Frontal cortex (tissue), 4 donors: ENCODE results near the gene TNNI2. TPM values are rescaled to one million over a fixed set of nuclear protein-coding genes. Genes with fewer than 3 reads are reported as not detected.
"Not testable (repeated sequence)": the region's sequence is repeated elsewhere in the genome, so short reads cannot be mapped to it uniquely, and the experiment has no call there.

Experiments used
- DNase-seq, 2 donors: peaks; one replicate each; pipeline ENCODE4 v3.0.0; 2012; ENCODE audit warnings: low spot score in 2 of 2
- FAIRE-seq: peaks from 2 replicates; lab custom pipeline; 2012; peaks lifted over from hg19 to GRCh38; lab: Jason Lieb, UNC
- total RNA-seq: library from RNA; depleted of rRNA; stranded (reverse); fragments of >200 nt; gene quantifications from one replicate; pipeline ENCODE4 v1.2.3, GENCODE V29; 2014
- donor health status: control.
- donor health status: control.
- donor health status: control.

TNNI2 gene
- total RNA-seq, result not detected

DNA sequence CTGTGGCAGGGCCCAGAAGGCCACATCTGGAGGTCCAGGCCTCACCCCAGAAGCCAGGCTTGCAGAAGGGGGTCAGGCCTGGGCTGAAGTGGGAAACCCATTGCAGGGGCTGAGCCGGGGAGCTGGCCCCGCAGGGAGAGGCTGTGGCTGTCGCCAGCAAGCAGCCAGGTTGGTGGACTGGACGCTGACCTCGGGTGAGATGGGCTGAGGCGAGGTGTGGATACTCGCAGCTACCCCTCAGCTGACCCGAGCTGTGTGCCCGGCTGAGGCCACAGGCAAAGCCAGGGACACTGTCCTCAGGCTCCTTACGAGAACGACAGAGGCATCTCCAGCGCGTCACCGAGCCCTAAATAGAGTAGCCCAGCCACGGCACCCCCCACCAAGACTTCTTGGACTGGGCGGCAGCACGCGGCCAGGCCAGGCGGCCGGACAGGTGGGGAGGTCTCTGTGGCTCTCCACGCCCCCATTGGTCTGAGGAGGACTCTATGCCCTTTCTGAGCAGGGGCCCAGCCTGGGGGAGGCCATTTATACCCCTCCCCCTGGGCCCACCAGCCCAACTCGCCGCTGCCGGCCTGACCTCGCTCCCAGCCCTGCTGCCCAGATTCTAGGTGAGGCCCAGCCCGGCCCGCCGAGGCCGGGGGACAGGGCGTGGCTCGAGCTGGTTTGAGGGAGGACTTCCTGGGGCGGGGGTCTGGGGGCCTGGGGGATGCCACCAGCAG, at the start of gene TNNI2:
Gene TNNI2, plus strand, starts transcription at position 556 of the 719 bp plus-strand sequence. CDS start 716 bp downstream, outside the sequence.
- DNase-seq (no peak), FAIRE-seq (no peak)

DNA sequence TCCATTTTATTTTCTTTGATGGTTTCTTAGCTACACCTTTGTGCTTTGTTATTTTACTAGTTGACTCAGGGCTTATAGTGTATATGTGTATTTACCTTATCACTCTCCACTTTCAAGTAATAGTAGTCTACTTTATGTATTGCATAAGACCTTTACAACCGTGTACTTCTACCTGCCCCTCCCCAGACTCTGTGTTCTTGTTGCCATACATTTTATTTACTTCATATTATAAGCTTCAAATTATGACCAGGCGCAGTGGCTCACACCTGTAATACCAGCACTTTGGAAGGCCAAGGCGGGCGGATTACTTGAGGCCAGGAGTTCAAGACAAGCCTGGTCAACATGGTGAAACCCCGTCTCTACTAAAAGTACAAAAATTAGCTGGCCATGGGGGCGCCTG, 46.9 kb upstream of the TNNI2 start:
- DNase-seq, result no peak

DNA sequence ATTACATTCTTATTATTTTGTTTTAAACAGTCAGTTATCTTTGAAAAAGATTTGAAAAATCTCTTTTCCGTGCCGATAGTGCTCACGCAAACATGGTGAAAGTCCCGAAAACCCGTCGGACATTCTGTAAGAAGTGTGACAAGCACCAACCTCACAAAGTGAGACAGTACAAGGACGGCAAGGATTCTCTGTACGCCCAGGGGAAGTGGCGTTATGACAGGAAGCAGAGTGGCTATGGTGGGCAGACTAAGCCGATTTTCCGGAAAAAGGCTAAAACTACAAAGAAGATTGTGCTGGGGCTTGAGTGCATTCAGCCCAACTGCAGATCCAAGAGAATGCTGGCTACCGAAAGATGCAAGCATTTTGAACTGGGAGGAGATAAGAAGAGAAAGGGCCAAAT, 46.3 kb upstream of the TNNI2 start:
- no peak for DNase-seq
- no peak for FAIRE-seq

More for the DNA sequence above, 46.9 kb upstream of the TNNI2 start:
- FAIRE-seq, result no peak

DNA sequence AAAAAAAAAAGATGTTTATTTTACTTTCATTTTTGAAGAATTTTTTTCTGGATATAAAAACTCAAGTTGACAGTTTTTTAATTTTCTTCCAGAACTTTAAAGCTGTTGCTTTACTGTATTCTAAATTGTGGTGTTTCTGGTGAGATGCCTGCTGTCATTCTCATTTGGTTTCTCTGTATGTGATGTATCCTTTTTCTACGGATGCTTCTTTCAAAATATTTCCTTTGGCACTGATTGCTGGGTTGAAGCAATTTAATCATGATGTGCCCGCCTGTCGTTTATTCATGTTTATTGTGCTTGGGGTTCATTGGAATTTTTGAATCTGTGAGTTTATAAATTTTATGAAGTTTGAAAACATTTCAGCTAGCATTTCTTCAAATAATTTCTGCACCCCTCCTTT, 45.7 kb upstream of the TNNI2 start:
- DNase-seq, result no peak
- no peak for FAIRE-seq

DNA sequence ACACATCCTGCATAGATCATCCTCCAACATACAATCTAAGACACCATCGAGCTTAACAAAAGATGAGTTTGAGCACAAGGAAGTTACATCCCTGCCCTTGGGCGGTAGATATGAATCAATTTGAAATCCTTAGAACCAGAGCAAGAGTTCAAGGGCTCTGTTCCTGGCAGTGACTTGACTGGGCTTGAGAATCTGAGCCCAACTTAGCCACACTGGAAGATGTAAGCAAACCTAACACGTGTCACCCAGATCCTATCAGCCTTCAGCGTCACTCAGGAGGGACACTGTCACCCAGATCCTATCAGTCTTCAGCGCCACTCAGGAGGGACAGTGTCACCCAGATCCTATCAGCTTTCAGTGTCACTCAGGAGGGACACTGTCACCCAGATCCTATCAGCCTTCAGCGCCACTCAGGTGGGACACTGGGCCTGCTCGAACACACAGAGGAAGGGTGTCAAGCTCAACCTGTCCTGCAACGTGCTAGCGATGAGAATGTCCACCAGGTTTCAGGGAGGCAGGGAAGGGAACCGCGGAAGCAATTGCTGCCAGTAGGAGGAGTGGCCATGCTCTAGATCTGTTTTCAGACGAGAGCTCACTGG, 42.3 kb upstream of the TNNI2 start:
- DNase-seq (no peak), FAIRE-seq (no peak)

DNA sequence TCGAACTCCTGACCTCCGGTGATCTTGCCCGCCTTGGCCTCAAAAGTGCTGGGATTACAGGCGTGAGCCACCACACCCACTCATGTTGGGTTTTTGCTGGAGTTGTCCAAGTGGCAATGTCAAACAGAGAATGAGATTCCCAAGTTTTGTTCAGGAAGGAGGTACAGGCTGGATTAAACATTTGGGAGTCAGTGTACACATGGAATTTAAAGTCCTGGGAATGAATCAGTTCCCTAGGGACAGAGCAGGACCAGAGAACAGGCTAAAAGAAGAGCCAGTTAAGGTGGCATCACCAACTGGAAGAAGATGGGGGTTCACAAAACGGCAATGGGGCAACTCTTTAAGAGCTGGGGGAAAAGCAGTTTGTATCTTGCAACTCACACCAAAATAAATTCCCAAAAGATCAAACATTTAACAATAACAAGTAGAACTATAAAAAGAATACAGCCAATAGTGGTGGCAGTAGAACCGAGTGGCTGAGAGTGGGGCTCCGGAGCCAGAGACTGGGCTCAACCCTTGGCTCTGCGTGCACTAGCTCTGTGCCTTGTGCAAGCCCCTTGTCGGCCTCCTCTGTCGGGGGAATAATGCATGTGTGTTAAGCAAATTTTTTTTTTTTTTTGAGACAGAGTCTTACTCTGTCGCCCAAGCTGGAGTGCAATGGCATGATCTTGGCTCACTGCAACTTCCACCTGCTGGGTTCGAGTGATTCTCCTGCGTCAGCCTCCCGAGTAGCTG, 41.2 kb upstream of the TNNI2 start:
- FAIRE-seq (no peak), DNase-seq (no peak)

DNA sequence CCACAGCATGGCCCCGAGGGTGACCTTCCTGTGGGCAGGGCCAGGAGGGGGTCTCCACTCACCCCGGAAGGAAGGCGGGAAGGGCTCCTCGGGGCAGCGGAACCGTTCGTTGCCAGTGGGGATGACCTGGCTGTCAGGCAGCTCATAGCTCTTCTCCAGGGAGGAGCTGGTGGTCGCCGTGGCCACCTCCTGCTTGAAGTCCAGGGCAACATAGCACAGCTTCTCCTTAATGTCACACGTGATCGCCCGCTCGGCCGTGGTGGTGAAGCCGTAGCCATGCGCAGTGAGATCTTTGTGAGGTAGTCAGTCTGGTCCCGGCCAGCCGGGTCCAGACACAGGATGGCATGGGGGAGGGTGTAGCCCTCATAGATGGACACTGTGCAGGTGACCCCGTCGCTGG, 35.5 kb upstream of the TNNI2 start:
- DNase-seq (no peak), FAIRE-seq (no peak)

DNA sequence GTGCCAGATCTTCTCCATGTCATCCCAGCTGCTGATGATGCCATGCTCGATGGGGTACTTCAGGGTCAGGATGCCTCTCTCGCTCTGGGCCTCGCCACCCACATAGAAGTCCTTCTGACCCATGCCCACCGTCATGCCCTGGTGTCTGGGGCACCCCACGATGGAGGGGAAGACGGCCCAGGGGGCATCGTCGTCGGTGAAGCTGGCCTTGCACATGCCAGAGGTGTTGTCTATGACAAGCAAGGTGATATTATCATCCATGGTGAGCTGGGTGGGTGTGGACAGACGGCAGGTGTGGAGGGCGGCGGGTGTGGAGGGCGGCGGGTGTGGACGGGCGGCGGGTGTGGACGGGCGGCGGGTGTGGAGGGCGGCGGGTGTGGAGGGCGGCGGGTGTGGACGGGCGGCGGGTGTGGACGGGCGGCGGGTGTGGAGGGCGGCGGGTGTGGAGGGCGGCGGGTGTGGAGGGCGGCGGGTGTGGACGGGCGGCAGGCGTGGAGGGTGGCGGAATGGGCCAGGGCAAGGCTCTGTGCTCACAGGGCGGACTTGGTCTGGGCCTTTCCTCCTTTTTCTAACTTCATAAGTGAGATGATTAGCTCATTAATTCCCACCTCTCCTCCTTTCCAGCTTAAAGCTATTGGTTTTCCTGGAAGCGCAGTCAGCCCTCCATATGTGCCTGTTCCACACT, 34.8 kb upstream of the TNNI2 start:
- DNase-seq, FAIRE-seq: not testable (repeated sequence)

DNA sequence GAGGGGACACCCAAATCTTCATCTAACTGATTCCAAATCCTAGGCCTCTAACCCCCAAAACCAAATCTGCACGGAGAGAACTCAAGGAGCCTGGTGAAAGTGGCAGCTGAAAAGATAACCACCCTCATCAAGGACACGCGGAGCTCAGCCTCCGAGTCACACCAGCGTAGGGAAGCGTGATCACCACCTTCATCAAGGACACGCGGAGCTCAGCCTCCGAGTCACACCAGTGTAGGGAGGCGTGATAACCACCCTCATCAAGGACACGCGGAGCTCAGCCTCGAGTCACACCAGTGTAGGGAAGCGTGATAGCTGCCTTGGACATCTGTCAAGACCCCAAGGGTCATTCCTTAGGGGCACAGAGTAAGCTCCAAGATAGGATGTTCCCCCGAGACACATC, 33.3 kb upstream of the TNNI2 start:
- DNase-seq (no peak), FAIRE-seq (no peak)

DNA sequence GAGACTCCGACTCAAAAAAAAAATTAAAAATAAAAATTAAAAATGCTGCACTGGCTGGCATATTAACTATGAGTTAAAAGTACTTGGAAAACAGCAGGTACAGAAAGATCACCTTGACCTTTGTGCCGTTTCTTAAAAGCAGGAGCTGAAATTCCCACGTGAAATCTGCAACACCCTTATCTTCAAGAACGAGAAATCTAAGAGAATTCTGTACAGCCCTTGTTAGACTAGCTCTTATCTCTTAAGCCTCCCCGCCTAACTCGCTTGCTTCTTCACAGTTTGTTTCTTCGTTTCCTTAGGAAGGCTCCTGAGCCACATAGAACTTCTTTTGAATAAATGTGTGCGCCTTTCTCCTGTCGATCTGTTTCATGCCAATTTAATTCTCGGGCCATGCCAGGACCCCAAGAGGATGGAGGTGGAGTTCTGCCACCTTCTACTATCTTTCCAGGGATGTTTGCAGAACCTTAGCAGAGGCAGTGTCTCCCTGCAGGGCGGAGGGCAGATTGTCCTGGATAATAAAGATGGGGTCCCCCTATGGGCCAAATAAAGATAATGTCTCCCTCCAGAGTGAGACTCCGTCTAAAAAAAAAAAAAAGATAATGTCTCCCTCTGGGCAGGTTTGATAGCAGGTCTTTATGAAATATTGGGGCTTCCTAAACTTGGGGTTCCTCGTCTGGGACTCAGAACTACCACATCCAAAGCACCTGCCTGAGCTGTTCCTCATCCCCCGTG, 31.4 kb upstream of the TNNI2 start:
- FAIRE-seq (no peak), DNase-seq (no peak)

DNA sequence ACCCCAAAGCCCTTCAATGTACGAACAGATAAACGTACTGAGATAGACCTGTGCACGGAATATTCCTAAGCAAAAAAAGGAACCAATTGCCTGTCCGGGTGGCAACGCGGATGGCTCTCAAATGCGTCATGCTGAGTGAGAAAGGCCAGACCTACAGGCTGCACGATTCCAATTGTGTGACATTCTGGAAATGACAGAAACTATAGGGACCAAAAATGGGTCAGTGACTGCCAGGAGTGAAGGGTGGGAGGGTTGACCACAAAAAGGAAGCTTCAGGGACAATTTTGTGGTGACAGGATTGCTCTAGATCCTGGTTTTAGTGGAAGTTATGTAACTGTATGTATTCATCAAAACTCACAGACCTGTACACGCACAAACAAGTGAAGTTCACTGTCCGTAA, 28.0 kb upstream of the TNNI2 start:
- no peak for FAIRE-seq
- no peak for DNase-seq

DNA sequence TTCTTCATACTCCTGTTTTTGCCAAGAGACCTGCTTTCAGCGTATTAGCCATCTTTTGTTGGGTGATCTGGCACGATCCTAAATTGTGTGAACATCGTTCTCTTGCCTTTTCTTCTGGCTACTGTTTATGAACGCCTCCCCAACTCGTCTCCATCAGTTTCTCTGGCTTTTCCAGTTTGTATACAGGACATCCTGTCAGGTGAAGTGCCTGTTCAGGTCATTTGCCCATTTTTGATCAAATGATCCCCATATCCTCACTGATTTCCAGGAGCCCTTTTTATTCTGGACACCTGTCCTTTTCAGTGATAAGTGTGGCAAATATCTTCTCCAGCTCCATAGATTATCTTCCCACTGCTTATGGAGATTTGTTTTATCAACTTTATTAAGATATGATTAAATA, 26.5 kb upstream of the TNNI2 start:
- DNase-seq (no peak), FAIRE-seq (no peak)

DNA sequence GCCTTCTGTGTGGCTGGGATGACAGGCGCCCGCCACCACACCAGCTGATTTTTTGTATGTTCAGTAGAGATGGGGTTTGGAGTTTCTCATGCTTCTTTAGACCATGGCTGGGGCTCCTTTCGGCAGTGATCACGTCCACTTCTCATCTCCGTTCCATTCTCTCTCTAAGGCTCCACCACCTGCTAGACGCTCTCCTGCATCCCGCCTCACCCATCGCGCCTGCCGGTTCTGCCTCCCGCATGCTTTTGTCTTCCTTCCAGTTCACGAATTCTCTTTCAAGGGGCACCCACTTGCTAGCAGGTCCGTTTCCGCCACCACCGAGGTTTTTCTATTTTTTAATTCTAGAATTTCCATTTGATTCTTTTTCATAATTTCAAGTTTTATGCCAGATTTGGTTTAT, 26.0 kb upstream of the TNNI2 start:
- FAIRE-seq, result no peak

DNA sequence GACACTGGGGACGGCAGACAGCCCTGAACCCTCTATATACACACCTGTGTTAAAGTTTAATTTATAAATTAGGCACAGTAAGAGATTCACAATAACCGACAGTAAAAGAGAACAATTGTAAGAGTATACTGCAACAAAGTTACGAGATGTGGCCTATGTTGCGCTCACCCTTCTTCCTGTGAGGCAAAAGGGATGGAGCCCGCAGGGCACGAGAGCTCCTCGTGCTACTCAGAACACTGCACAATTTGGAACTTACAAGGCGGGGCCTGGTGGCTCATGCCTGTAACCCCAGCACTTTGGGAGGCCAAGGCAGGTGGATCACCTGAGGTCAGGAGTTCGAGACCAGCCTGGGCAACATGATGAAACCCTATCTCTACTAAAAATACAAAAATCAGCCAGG, 25.4 kb upstream of the TNNI2 start:
- not testable (repeated sequence) for FAIRE-seq, DNase-seq

More for the DNA sequence above, 26.0 kb upstream of the TNNI2 start:
- no peak for DNase-seq

DNA sequence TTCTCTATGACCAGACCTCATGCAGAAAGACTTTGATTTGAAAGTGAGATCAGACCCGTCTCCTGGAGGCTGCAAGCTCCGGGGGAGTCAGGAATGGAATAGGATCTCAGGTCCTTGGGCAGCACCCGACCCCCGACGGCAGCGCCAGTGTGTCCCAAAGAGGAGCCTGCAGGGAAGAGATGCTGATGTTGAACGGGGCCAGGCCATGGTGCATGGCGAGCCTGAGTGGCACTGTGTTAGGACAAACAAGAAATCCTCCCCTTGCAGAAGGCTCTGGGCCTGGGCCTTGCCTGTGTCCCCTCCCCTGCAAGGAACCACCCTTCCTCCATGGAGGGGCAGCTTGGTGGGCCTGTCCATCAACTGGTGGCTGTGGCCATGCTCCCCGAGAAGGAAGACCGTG, 24.1 kb upstream of the TNNI2 start:
- DNase-seq (no peak), FAIRE-seq (no peak)

DNA sequence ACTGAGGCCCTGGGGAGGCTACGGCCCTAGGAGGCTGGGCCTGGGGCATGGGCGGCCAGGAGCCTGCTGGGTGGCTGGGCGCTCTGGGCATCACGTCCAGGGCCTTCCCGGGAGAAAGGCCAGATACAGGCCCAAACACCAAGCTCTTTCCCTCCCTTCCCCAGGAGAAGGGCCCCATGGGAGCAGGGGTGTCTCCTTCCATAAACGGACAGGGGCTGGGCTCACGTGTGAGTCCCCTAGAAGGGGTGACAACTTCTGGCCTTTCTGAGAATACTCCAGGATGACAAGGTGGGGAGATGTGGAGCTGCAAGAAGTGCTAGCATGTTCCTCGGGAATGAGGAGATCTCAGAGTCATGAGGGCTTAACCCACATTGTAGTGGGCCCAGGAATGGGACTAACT, 23.5 kb upstream of the TNNI2 start:
- no peak for FAIRE-seq
- no peak for DNase-seq

DNA sequence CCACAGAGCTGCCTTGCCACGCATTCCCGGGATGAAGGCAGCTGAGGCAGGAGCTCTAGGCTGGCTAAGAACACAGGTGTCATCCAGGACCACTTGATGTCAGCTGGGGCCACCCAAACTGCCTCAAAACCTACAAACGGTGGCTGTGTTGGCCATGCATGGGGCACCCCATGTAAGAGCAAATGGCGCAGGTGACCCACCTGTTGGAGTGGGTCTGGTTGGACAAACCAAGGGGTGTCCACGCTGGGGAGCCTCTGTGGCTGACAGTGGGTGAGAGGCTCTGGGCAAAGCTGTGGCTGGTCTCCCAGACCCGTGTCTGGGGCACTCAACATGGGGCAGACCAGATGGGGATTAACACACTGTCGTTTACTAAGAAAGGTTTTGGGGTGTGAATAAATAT, 23.0 kb upstream of the TNNI2 start:
- DNase-seq, result no peak
- FAIRE-seq, result no peak

DNA sequence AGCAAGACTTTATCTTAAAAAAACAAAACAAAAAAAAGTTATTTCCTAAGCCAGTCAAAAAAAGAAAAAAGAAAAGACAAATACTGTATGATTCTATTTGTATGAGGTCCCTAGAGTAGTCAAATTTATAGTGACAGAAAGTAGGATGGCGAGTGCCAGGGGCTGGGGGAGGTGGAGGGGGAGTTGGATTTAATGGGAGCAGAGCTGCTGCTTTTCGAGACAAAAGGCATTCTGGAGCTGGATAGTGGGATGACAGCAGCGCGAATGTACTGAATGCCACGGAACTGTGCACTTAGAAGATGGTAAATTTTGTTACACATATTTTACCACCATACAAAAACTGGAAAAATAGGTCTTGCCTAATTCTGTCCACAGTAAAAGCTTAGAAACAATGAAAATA, 21.8 kb upstream of the TNNI2 start:
- FAIRE-seq, result no peak

DNA sequence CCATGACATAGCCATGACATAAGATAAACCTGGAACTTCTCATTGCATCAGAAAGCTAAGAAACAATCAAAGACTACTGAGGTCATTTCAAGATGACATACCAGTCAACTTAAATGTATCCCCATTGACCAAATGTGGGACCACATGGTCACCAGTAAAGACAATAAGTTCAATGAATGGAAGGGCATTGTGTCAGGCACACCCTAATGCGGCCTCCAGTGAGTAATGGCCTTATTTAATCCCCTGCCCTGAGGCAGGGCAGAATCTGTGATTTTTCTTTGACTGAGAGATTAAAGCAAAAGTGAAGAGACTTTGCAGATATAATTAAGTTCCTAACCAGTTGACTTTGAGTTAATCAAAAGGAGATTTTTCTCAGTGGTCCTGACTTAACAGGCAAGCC, 21.3 kb upstream of the TNNI2 start:
- FAIRE-seq, result no peak
- no peak for DNase-seq

More for the DNA sequence above, 21.8 kb upstream of the TNNI2 start:
- no peak for DNase-seq

DNA sequence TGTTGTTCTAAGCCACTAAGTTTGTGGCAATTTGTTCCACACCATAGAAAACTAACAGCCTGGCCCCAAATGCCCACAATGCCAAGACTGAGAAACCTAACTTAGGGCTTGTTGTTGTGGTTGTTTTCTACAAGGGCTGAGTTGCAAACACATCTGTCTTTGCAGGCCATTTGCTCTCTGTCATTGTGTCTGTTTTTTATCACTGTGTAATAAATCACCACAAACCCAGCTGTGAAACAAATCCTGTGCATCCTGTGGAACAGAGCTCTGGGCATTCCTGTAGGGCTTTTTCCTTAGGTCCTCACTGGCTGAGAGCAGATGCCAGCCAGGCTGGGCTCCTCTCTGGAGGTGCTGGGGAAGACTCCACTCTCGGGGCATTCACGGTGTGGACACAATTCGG, 19.7 kb upstream of the TNNI2 start:
- DNase-seq, result no peak
- no peak for FAIRE-seq
